H1 (cell line): Measurements from ENCODE around the gene KCNJ9.

Source experiments
- ATF2 ChIP-seq: IDR thresholded peaks from 2 replicates; pipeline ENCODE4 v1.6.1; 2012; ENCODE audit warnings: low read length, inconsistent platforms
- CTCF ChIP-seq, 3 experiments: IDR thresholded peaks; 1 replicate in 2 of 3; 2 replicates in 1 of 3; pipeline versions ENCODE4 v1.5.1 to v1.6.1; 2011; ENCODE audit warnings: low read length in 3 of 3, mild to moderate bottlenecking in 3 of 3, inconsistent platforms in 2 of 3, low read depth in 1 of 3, moderate library complexity in 1 of 3; ENCODE audit not compliant: insufficient read depth in 1 of 3; ENCODE audit errors: control extremely low read depth in 1 of 3
- EGR1 ChIP-seq: IDR thresholded peaks from 2 replicates; pipeline ENCODE4 v1.6.1; 2011; ENCODE audit warnings: low read depth, low read length, borderline replicate concordance
- POLR2A ChIP-seq, 2 experiments: IDR thresholded peaks; 1 replicate in 1 of 2; 2 replicates in 1 of 2; pipeline ENCODE4 v1.6.1; 2011; ENCODE audit warnings: low read depth in 2 of 2, low read length in 2 of 2, mild to moderate bottlenecking in 2 of 2; ENCODE audit errors: control extremely low read depth in 1 of 2
- TEAD4 ChIP-seq: IDR thresholded peaks from 2 replicates; pipeline ENCODE4 v1.6.1; 2012; ENCODE audit warnings: low read depth, low read length, inconsistent platforms, mixed read lengths

GRCh38 chr1:160077486-160077885 is 3.9 kb upstream of the KCNJ9 start:
- TF ChIP-seq EGR1 (no peak), CTCF (IDR thresholded peaks at IDR 0.05; ENCODE audit: control extremely low read depth in 1 of 3, insufficient read depth in 1 of 3, low read depth in 1 of 3, low read length in 3 of 3) (no peak), TEAD4 (no peak), ATF2 (no peak), POLR2A (IDR thresholded peaks at IDR 0.05; ENCODE audit: control extremely low read depth in 1 of 2, low read depth in 2 of 2, low read length in 2 of 2) (no peak)
